ENCODE results near the gene PKIB. TPM values are rescaled to one million over a fixed set of nuclear protein-coding genes. Genes with fewer than 3 reads are reported as not detected.

PKIB gene
- total and polyA plus RNA-seq, 3 donors from 2014 or later, result 1.4 to 5.0 (median 3.3) TPM

- no peaks in the 10 kb centered on the region for H3K9me3 ChIP-seq
- H3K27me3 ChIP-seq, result no peaks in the 10 kb centered on the region
- intact Hi-C loops (cut with DNase I; ENCODE audit: low total_unique reads), result no loop called here
- no peaks in the 10 kb centered on the region for H3K36me3 ChIP-seq (ENCODE audit: low read depth, missing control alignments)
- DNase-seq, result no peak
- no peak overlapping the region for H3K27ac ChIP-seq
- TF ChIP-seq CTCF (IDR thresholded peaks at IDR 0.05), result peak in 1 of 3 experiments; percentile 33
- no peak for TF ChIP-seq POLR2A (IDR thresholded peaks at IDR 0.05)
- no peak overlapping the region for H3K4me3 ChIP-seq
- WGBS, 2 donors, result 48 to 52% methylated on average over 2 of the region's 2 CpGs
- no peaks in the 10 kb centered on the region for H3K4me1 ChIP-seq
These were observed 116.4 kb downstream of the PKIB start for GRCh38 chr6:122726649-122727048.

- Histone ChIP-seq H3K4me1 (no peaks in the 10 kb centered on the region), H3K27ac (no peak overlapping the region), H3K27me3 (no peaks in the 10 kb centered on the region), H3K36me3 (ENCODE audit: low read depth, missing control alignments) (no peaks in the 10 kb centered on the region), H3K4me3 (no peak overlapping the region), H3K9me3 (no peaks in the 10 kb centered on the region)
- WGBS, 2 donors, result 40 to 82% methylated on average over 1 of the region's 1 CpG
- no peak for TF ChIP-seq CTCF (IDR thresholded peaks at IDR 0.05)
- no peak for TF ChIP-seq POLR2A (IDR thresholded peaks at IDR 0.05)
- intact Hi-C loops (cut with DNase I; ENCODE audit: low total_unique reads), result no loop called here
- no peak for DNase-seq
These were observed 117.0 kb downstream of the PKIB start for GRCh38 chr6:122727244-122727643.

GRCh38 chr6:122730334-122730733 is 120.1 kb downstream of the PKIB start:
- H3K27ac ChIP-seq, result no peak overlapping the region
- TF ChIP-seq POLR2A (IDR thresholded peaks at IDR 0.05), result no peak
- TF ChIP-seq CTCF (IDR thresholded peaks at IDR 0.05), result no peak
- intact Hi-C loops (cut with DNase I; ENCODE audit: low total_unique reads), result loop anchor here (5.0 kb wide), 1 partner anchor 107 kb away; no protein-coding TSS in a partner anchor
- H3K27me3 ChIP-seq, result no peaks in the 10 kb centered on the region
- no peaks in the 10 kb centered on the region for H3K4me1 ChIP-seq
- no peak for DNase-seq
- H3K9me3 ChIP-seq, result no peaks in the 10 kb centered on the region
- no peaks in the 10 kb centered on the region for H3K36me3 ChIP-seq (ENCODE audit: low read depth, missing control alignments)
- no peak overlapping the region for H3K4me3 ChIP-seq
- 72 to 75% methylated on average over 3 of the region's 3 CpGs for WGBS, 2 donors

GRCh38 chr6:122730775-122731386 is 120.7 kb downstream of the PKIB start:
- Histone ChIP-seq H3K9me3 (no peaks in the 10 kb centered on the region), H3K27ac (no peak overlapping the region), H3K4me3 (no peak overlapping the region), H3K27me3 (no peaks in the 10 kb centered on the region), H3K4me1 (no peaks in the 10 kb centered on the region), H3K36me3 (ENCODE audit: low read depth, missing control alignments) (no peaks in the 10 kb centered on the region)
- intact Hi-C loops (cut with DNase I; ENCODE audit: low total_unique reads), result loop anchor here (5.0 kb wide), 1 partner anchor 106 kb away; no protein-coding TSS in a partner anchor
- 2 to 5% methylated on average over 4 of the region's 4 CpGs for WGBS, 2 donors
- TF ChIP-seq POLR2A (IDR thresholded peaks at IDR 0.05) (no peak), CTCF (IDR thresholded peaks at IDR 0.05) (peak; percentile 30 to 75 (median 73))
- no peak for DNase-seq

- Histone ChIP-seq H3K9me3 (no peaks in the 10 kb centered on the region), H3K36me3 (ENCODE audit: low read depth, missing control alignments) (no peaks in the 10 kb centered on the region), H3K4me3 (no peak overlapping the region), H3K4me1 (no peaks in the 10 kb centered on the region), H3K27me3 (no peaks in the 10 kb centered on the region), H3K27ac (no peak overlapping the region)
- WGBS, 2 donors, result 83 to 84% methylated on average over 4 of the region's 4 CpGs
- intact Hi-C loops (cut with DNase I; ENCODE audit: low total_unique reads), result loop anchor here (5.0 kb wide), 1 partner anchor 104 kb away; no protein-coding TSS in a partner anchor
- TF ChIP-seq CTCF (IDR thresholded peaks at IDR 0.05) (no peak), POLR2A (IDR thresholded peaks at IDR 0.05) (no peak)
- DNase-seq, result no peak
These were observed 123.1 kb downstream of the PKIB start for GRCh38 chr6:122733259-122733658.

Data from testis (tissue), 3 donors.